GM12878 (cell line): ENCODE data around the gene CFAP91. TPM values are rescaled to one million over a fixed set of nuclear protein-coding genes. Genes with fewer than 3 reads are reported as not detected.

ENCODE experiments used
- ATAC-seq: fragments of 200-7000 bp; cut with Tn5 transposase; 3 replicates; pipeline ENCODE4 v1.9.1; 2020; ENCODE audit warnings: mild to moderate bottlenecking, moderate library complexity
- BruUV-seq: library from RNA; stranded (reverse); fragments of 400-500 nt; replicated peaks from 2 replicates; lab custom pipeline; 2021; lab: Mats Ljungman, UMichigan
- CTCF ChIA-PET: fragments of 300-600 bp; sonication (Branson Sonifier 250); formaldehyde crosslinking; extraction: SDS; loops from one replicate; lab custom pipeline; 2021; ENCODE audit warnings: inconsistent platforms; lab: Yijun Ruan, JAX
- POLR2A ChIA-PET: fragments of 350-600 bp; formaldehyde crosslinking; extraction: SDS; loops from one replicate; lab custom pipeline; 2021; ENCODE audit warnings: inconsistent platforms; lab: Charles Lee
- RAD21 ChIA-PET: fragments of 300-600 bp; sonication (Branson Sonifier 250); formaldehyde crosslinking; loops from one replicate; lab custom pipeline; 2023; ENCODE audit warnings: antibody characterized with exemption; ENCODE audit not compliant: unreplicated experiment; lab: Charles Lee
- SMC1A ChIA-PET: fragments of 300-600 bp; sonication (Branson Sonifier 250); formaldehyde crosslinking; loops from one replicate; lab custom pipeline; 2023; ENCODE audit not compliant: unreplicated experiment, uncharacterized antibody; lab: Charles Lee
- DNase-seq: peaks from one replicate; pipeline ENCODE4 v3.0.0-alpha.2; 2011; ENCODE audit warnings: low read depth, low spot score
- FAIRE-seq: peaks from 3 replicates; lab custom pipeline; 2011; peaks lifted over from hg19 to GRCh38; lab: Jason Lieb, UNC
- H2AFZ ChIP-seq: 2 replicates; pipeline ENCODE4 v1.6.0; 2011; ENCODE audit warnings: low read depth, low read length, control low read depth; ENCODE audit not compliant: control insufficient read depth
- H3K27ac ChIP-seq: 2 replicates; pipeline ENCODE4 v1.5.1; 2011; ENCODE audit warnings: control low read depth; ENCODE audit not compliant: control insufficient read depth, insufficient read depth
- H3K27me3 ChIP-seq, 2 experiments: replicated peaks in 1 of 2; 2 replicates each; pipeline versions ENCODE4 v1.6.0 to v1.6.1; 2011; ENCODE audit warnings: low read length in 1 of 2; ENCODE audit not compliant: control insufficient read depth in 2 of 2, insufficient read depth in 2 of 2
- H3K36me3 ChIP-seq, 2 experiments: 2 replicates each; pipeline ENCODE4 v1.5.1; 2011; ENCODE audit warnings: low read length in 1 of 2; ENCODE audit not compliant: control insufficient read depth in 2 of 2, insufficient read depth in 2 of 2
- H3K4me1 ChIP-seq: 2 replicates; pipeline ENCODE4 v1.6.1; 2011; ENCODE audit warnings: mild to moderate bottlenecking, low read length, moderate library complexity, mixed read lengths; ENCODE audit not compliant: control insufficient read depth, insufficient read depth
- H3K4me2 ChIP-seq: 2 replicates; pipeline ENCODE4 v1.6.0; 2011; ENCODE audit warnings: control low read depth; ENCODE audit not compliant: control insufficient read depth, insufficient read depth
- H3K4me3 ChIP-seq: fragments of 200-600 bp; sonication (generic); 2 replicates; pipeline ENCODE4 v1.5.1; 2016
- H3K79me2 ChIP-seq: 2 replicates; pipeline ENCODE4 v1.6.0; 2011; ENCODE audit warnings: low read length; ENCODE audit not compliant: control insufficient read depth, insufficient read depth
- H3K9ac ChIP-seq: 2 replicates; pipeline ENCODE4 v1.8.0; 2011; ENCODE audit warnings: low read length, control low read depth, mixed read lengths; ENCODE audit not compliant: control insufficient read depth, insufficient read depth
- H3K9me3 ChIP-seq: replicated peaks from 3 replicates; pipeline ENCODE4 v1.5.1; 2011; ENCODE audit warnings: mild to moderate bottlenecking, low read length; ENCODE audit not compliant: control insufficient read depth, insufficient read depth
- H4K20me1 ChIP-seq: 2 replicates; pipeline ENCODE4 v1.6.0; 2011; ENCODE audit not compliant: control insufficient read depth, insufficient read depth
- BHLHE40 ChIP-seq, 2 experiments: fragments of 450-650 bp in 1 of 2; IDR thresholded peaks; 2 replicates each; pipeline ENCODE4 v1.6.1; 2011 to 2017; ENCODE audit warnings: low read depth in 2 of 2, borderline replicate concordance in 1 of 2, improper control_type of control experiment in 1 of 2, low read length in 1 of 2, mild to moderate bottlenecking in 1 of 2
- HDGF ChIP-seq: fragments of 450-650 bp; IDR thresholded peaks from 2 replicates; pipeline ENCODE4 v1.6.1; 2016; ENCODE audit warnings: antibody characterized with exemption
- REST ChIP-seq: IDR thresholded peaks from 2 replicates; pipeline ENCODE4 v1.6.1; 2012; ENCODE audit warnings: mild to moderate bottlenecking, low read depth, low read length
- USF2 ChIP-seq: IDR thresholded peaks from 2 replicates; pipeline ENCODE4 v1.6.1; 2011; ENCODE audit warnings: low read depth, low read length, improper control_type of control experiment, borderline replicate concordance
- ZNF217 ChIP-seq: fragments of 450-650 bp; IDR thresholded peaks from 2 replicates; pipeline ENCODE4 v1.6.1; 2017; ENCODE audit warnings: antibody characterized with exemption, mild to moderate bottlenecking
- ZNF24 ChIP-seq: fragments of 450-650 bp; IDR thresholded peaks from 2 replicates; pipeline ENCODE4 v1.6.1; 2017; ENCODE audit warnings: antibody characterized with exemption, mild to moderate bottlenecking
- ZNF274 ChIP-seq: IDR thresholded peaks from one replicate; pipeline ENCODE4 v1.8.0; 2011; ENCODE audit not compliant: insufficient read length, insufficient read depth
- WGBS: methylation state at CpG from one replicate; pipeline ENCODE4 v1.1.6; 2016; ENCODE audit warnings: low lambda C conversion rate; ENCODE audit not compliant: insufficient replicate concordance, insufficient coverage; ENCODE audit errors: missing lambda C conversion rate; 5-methylcytosine and 5-hydroxymethylcytosine counted together
- in situ Hi-C: fragments of 300-500 bp; cut with MboI; formaldehyde crosslinking; loops from 9 replicates; pipeline ENCODE4 v1.14.3; 2018; ENCODE audit warnings: mixed read lengths
- intact Hi-C: fragments of 100-400 bp; cut with micrococcal nuclease; formaldehyde crosslinking; loops from one replicate; pipeline ENCODE4 v1.14.2; 2022; ENCODE audit not compliant: unreplicated experiment
- polyA plus RNA-seq, 11 experiments: library from polyadenylated mRNA; depleted of rRNA in 4 of 11; unstranded in 6 of 11; stranded (reverse) in 5 of 11; fragments of >200 nt; fragmentation: Nextera tagmentation in 4 of 11; fragmentation: Illumina TruSeq in 1 of 11; extraction: Ambion mirVana in 4 of 11; extraction: Trizol in 1 of 11; gene quantifications; 1 replicate in 1 of 11; 2 replicates in 10 of 11; pipeline versions ENCODE4 v1.2.1 to v1.2.3, GENCODE V29; 2011 to 2016; ENCODE audit warnings: inconsistent platforms in 2 of 11, missing spikeins in 2 of 11, low read depth in 1 of 11
- total RNA-seq, 4 experiments: library from RNA; depleted of rRNA in 3 of 4; stranded (reverse); fragments of >200 nt in 3 of 4; fragmentation: Illumina TruSeq in 1 of 4; extraction: Trizol in 1 of 4; gene quantifications; 2 replicates each; pipeline versions ENCODE4 v1.2.1 to v1.2.3, GENCODE V29; 2013 to 2021

CFAP91 gene
- total and polyA plus RNA-seq, 10 of the 15 experiments (the other 5 are each of a cell fraction or from before 2014, with no cell fraction given), result 0.03 to 2.2 (median 0.92) TPM

GRCh38 chr3:119669906-119670570 lies 32.8 kb upstream of the CFAP91 start:
- WGBS, result 96% methylated on average over 5 of the region's 5 CpGs
- TF ChIP-seq REST (no peak), ZNF217 (no peak), ZNF24 (no peak), HDGF (no peak), USF2 (no peak), ZNF274 (no peak), BHLHE40 (IDR thresholded peaks at IDR 0.05; ENCODE audit: borderline replicate concordance in 1 of 2, low read depth in 2 of 2, low read length in 1 of 2) (no peak)
- TF ChIP-seq, all 136 proteins: peak for 0
- Histone ChIP-seq H3K79me2 (peaks cover 36% of the 10 kb centered on the region), H3K9ac (no peak overlapping the region; the same call in 1 of the 2 replicates), H3K27me3 (no peaks in the 10 kb centered on the region), H3K27ac (0 out of 2 replicates have a peak overlapping the region, but pooled peaks have one; percentile 10), H3K4me2 (0 out of 2 replicates have a peak overlapping the region, but pooled peaks have one; percentile 22), H4K20me1 (no peaks in the 10 kb centered on the region), H3K4me3 (no peak overlapping the region), H3K9me3 (no peaks in the 10 kb centered on the region; the same call in 2 of the 3 replicates), H3K4me1 (peaks cover 6% of the 10 kb centered on the region), H3K36me3 (peaks cover 3 to 17% of the 10 kb centered on the region in 2 experiments), H2AFZ (no peak overlapping the region)
- BruUV-seq, result no TSS peak
- RAD21 ChIA-PET, result interaction anchor here (0.7 kb wide), 1 partner anchor 69 kb away, joined by 3 read pairs; no protein-coding TSS in a partner anchor
- CTCF ChIA-PET, result interaction anchor here (0.8 to 9.5 kb wide), 3 partner anchors 70 to 391 kb away, joined by 3 to 71 read pairs (median 4); partner anchors contain the start of gene PLA1A
- SMC1A ChIA-PET, result interaction anchor here (1.0 to 8.0 kb wide), 3 partner anchors 8 to 22 kb away, joined by 3 to 100 read pairs (median 3); partner anchors contain the start of gene COX17
- no peak for DNase-seq
- intact Hi-C loops, result no loop called here
- no peak for FAIRE-seq
- in situ Hi-C loops, result no loop called here
- POLR2A ChIA-PET, result interaction anchor here (0.8 kb wide), 1 partner anchor 34 kb away, joined by 3 read pairs; no protein-coding TSS in a partner anchor
- ATAC-seq, result no peak
